ENCODE measurements around the gene BCL2L1.
A peak's percentile ranks its signal among the peaks of the same experiment; 100 is the strongest.
"Not testable (repeated sequence)": the region's sequence is repeated elsewhere in the genome, so short reads cannot be mapped to it uniquely, and the experiment has no call there.

Gene BCL2L1

GRCh38 chr20:31642837-31643236, 79.8 kb downstream of the BCL2L1 start:
- DNase-seq: no peak

- DNase-seq: no peak
Observed at GRCh38 chr20:31641391-31641790, 81.3 kb downstream of the BCL2L1 start.

- no peak for DNase-seq
Observed at GRCh38 chr20:31640259-31640658, 82.4 kb downstream of the BCL2L1 start.

- DNase-seq: no peak
Observed at GRCh38 chr20:31638816-31639215, 83.9 kb downstream of the BCL2L1 start.

GRCh38 chr20:31638317-31638716, 84.4 kb downstream of the BCL2L1 start:
- DNase-seq: no peak

- DNase-seq: no peak
Observed at GRCh38 chr20:31637660-31638059, 85.0 kb downstream of the BCL2L1 start, which contains the start of gene COX4I2. Gene COX4I2 (plus strand): TSS chr20:31637912. CDS start chr20:31639018, 1,106 bp downstream.

- no peak for DNase-seq
Observed at GRCh38 chr20:31633339-31633914, 89.2 kb downstream of the BCL2L1 start.

- no peak for DNase-seq
Observed at GRCh38 chr20:31632548-31633338, 89.9 kb downstream of the BCL2L1 start.

- peak; percentile 31 for DNase-seq
Observed at GRCh38 chr20:31630187-31630790, 92.4 kb downstream of the BCL2L1 start.

- not testable (repeated sequence) for DNase-seq
Observed at GRCh38 chr20:31628057-31628456, 94.6 kb downstream of the BCL2L1 start.

GRCh38 chr20:31626534-31626933, 96.1 kb downstream of the BCL2L1 start:
- not testable (repeated sequence) for DNase-seq

- not testable (repeated sequence) for DNase-seq
Observed at GRCh38 chr20:31623123-31623505, 99.6 kb downstream of the BCL2L1 start.

GRCh38 chr20:31620246-31620645, 102.4 kb downstream of the BCL2L1 start:
- DNase-seq: no peak

- no peak for DNase-seq
Observed at GRCh38 chr20:31617432-31618104, 105.1 kb downstream of the BCL2L1 start.

GRCh38 chr20:31615416-31615815, 107.3 kb downstream of the BCL2L1 start:
- no peak for DNase-seq
